CD14-positive monocyte (primary cell): ENCODE results near the gene ELMO1. TPM values are rescaled to one million over a fixed set of nuclear protein-coding genes. Genes with fewer than 3 reads are reported as not detected.
"Not testable (repeated sequence)": the region's sequence is repeated elsewhere in the genome, so short reads cannot be mapped to it uniquely, and the experiment has no call there.

ENCODE experiments used
- DNase-seq, 3 donors: peaks; one replicate each; pipeline ENCODE4 v3.0.0-alpha.2; 2011 to 2022
- H2AFZ ChIP-seq: 2 replicates; pipeline ENCODE4 v1.6.0; 2012; ENCODE audit warnings: mild to moderate bottlenecking, low read depth, low read length, inconsistent platforms; ENCODE audit not compliant: insufficient read depth, poor library complexity, severe bottlenecking
- H3K27ac ChIP-seq, 2 donors: 1 replicate in 1 of 2; 2 replicates in 1 of 2; pipeline ENCODE4 v1.5.1; 2012 to 2013; ENCODE audit warnings: low read length in 2 of 2, control low read depth in 1 of 2, inconsistent platforms in 1 of 2, low read depth in 1 of 2, mild to moderate bottlenecking in 1 of 2
- H3K27me3 ChIP-seq, 2 donors: one replicate each; pipeline versions ENCODE4 v1.6.0 to v1.6.1; 2011 to 2013; ENCODE audit warnings: low read length in 2 of 2; ENCODE audit not compliant: control insufficient read depth in 2 of 2, insufficient read depth in 2 of 2
- H3K36me3 ChIP-seq, 2 donors: replicated peaks in 1 of 2; 1 replicate in 1 of 2; 2 replicates in 1 of 2; pipeline versions ENCODE4 v1.5.1 to v1.6.1; 2012 to 2013; ENCODE audit warnings: low read length in 2 of 2, control low read depth in 1 of 2, inconsistent platforms in 1 of 2, mild to moderate bottlenecking in 1 of 2; ENCODE audit not compliant: insufficient read depth in 2 of 2, control insufficient read depth in 1 of 2
- H3K4me1 ChIP-seq, 2 donors: 1 replicate in 1 of 2; 2 replicates in 1 of 2; pipeline versions ENCODE4 v1.5.1 to v1.6.1; 2012 to 2013; ENCODE audit warnings: low read length in 2 of 2, control low read depth in 1 of 2, inconsistent platforms in 1 of 2, mild to moderate bottlenecking in 1 of 2, moderate library complexity in 1 of 2; ENCODE audit not compliant: insufficient read depth in 2 of 2, control insufficient read depth in 1 of 2
- H3K4me2 ChIP-seq: replicated peaks from 2 replicates; pipeline ENCODE3; 2012; ENCODE audit warnings: low read length, moderate library complexity, mild to moderate bottlenecking; ENCODE audit not compliant: poor library complexity, severe bottlenecking; ENCODE audit errors: extremely low read depth
- H3K4me3 ChIP-seq, 3 experiments: fragments of 200-600 bp in 1 of 3; sonication (generic) in 1 of 3; replicated peaks in 1 of 3; 1 replicate in 2 of 3; 2 replicates in 1 of 3; pipeline ENCODE4 v1.5.1; 2011 to 2013; ENCODE audit warnings: low read length in 3 of 3, mild to moderate bottlenecking in 3 of 3, control low read depth in 2 of 3, low read depth in 2 of 3, inconsistent platforms in 1 of 3, moderate library complexity in 1 of 3
- H3K79me2 ChIP-seq: 2 replicates; pipeline ENCODE4 v1.6.0; 2012; ENCODE audit warnings: mild to moderate bottlenecking, control low read depth, inconsistent platforms, low read length, moderate library complexity; ENCODE audit not compliant: insufficient read depth
- H3K9ac ChIP-seq: 2 replicates; pipeline ENCODE4 v1.6.0; 2017; ENCODE audit warnings: low read length, mild to moderate bottlenecking; ENCODE audit not compliant: insufficient read depth, poor library complexity, severe bottlenecking
- H3K9me3 ChIP-seq, 2 donors: replicated peaks in 1 of 2; 1 replicate in 1 of 2; 2 replicates in 1 of 2; pipeline versions ENCODE4 v1.5.1 to v1.6.1; 2012 to 2013; ENCODE audit warnings: low read length in 2 of 2, control low read depth in 1 of 2; ENCODE audit not compliant: control insufficient read depth in 1 of 2, insufficient read depth in 1 of 2
- H4K20me1 ChIP-seq: 2 replicates; pipeline ENCODE4 v1.6.0; 2012; ENCODE audit warnings: mild to moderate bottlenecking, low read length, control low read depth, moderate library complexity; ENCODE audit not compliant: insufficient read depth
- H3K27ac Mint-ChIP-seq, 7 donors: one replicate each; pipeline ENCODE4 v1.8.0; 2020; ENCODE audit warnings: mild to moderate bottlenecking in 7 of 7, mixed read lengths in 7 of 7, moderate library complexity in 6 of 7, inconsistent platforms in 2 of 7
- H3K27me3 Mint-ChIP-seq, 3 donors: one replicate each; pipeline ENCODE4 v1.8.0; 2021 to 2022; ENCODE audit warnings: low read depth in 3 of 3, mild to moderate bottlenecking in 3 of 3, mixed read lengths in 3 of 3, moderate library complexity in 3 of 3, inconsistent platforms in 1 of 3
- H3K36me3 Mint-ChIP-seq, 2 donors: one replicate each; pipeline ENCODE4 v1.8.0; 2020; ENCODE audit warnings: mixed read lengths in 2 of 2, inconsistent platforms in 1 of 2, mild to moderate bottlenecking in 1 of 2
- H3K4me1 Mint-ChIP-seq: one replicate; pipeline ENCODE4 v1.8.0; 2020; ENCODE audit warnings: mild to moderate bottlenecking, mixed read lengths
- H3K4me3 Mint-ChIP-seq, 2 donors: one replicate each; pipeline ENCODE4 v1.8.0; 2020; ENCODE audit warnings: mild to moderate bottlenecking in 2 of 2, mixed read lengths in 2 of 2, moderate library complexity in 1 of 2
- H3K9me3 Mint-ChIP-seq, 7 donors: one replicate each; pipeline ENCODE4 v1.8.0; 2020 to 2022; ENCODE audit warnings: mixed read lengths in 7 of 7, mild to moderate bottlenecking in 6 of 7, moderate library complexity in 6 of 7, inconsistent platforms in 2 of 7
- CTCF ChIP-seq: fragments of 200-600 bp; IDR thresholded peaks from one replicate; pipeline ENCODE4 v1.8.0; 2022; ENCODE audit warnings: antibody characterized with exemption, mild to moderate bottlenecking
- whole genome bisulfite sequencing: methylation state at CpG from one replicate; pipeline ENCODE4 v1.1.5; 2013; ENCODE audit warnings: missing lambda C conversion rate; ENCODE audit not compliant: insufficient coverage; 5-methylcytosine and 5-hydroxymethylcytosine counted together
- intact Hi-C, 2 donors: fragments of 100-400 bp; cut with micrococcal nuclease; formaldehyde crosslinking; loops; one replicate each; pipeline versions ENCODE4 v1.15.0 to v1.15.1; 2023
- polyA plus RNA-seq, 3 donors: library from polyadenylated mRNA; depleted of rRNA in 1 of 3; unstranded in 2 of 3; stranded (reverse) in 1 of 3; fragments of 300-500 nt in 2 of 3; fragments of >200 nt in 1 of 3; fragmentation: Illumina TruSeq in 2 of 3; gene quantifications; 1 replicate in 2 of 3; 2 replicates in 1 of 3; pipeline ENCODE4 v1.2.3, GENCODE V29; 2012 to 2021

The ELMO1 gene
- polyA plus RNA-seq, 3 donors, result 46.6 to 50.2 (median 46.7) TPM

- TF ChIP-seq CTCF, result no peak
- no peaks in the 10 kb centered on the region for H3K27me3 Mint-ChIP-seq
- Histone ChIP-seq H4K20me1 (peaks cover 26% of the 10 kb centered on the region), H3K79me2 (peaks cover 3% of the 10 kb centered on the region), H2AFZ (no peak overlapping the region), H3K27ac (no peak overlapping the region), H3K36me3 (peaks cover 0 to 8% of the 10 kb centered on the region in 2 donors), H3K9ac (no peak overlapping the region), H3K4me1 (peaks cover 4 to 6% of the 10 kb centered on the region in 2 donors), H3K4me3 (no peak overlapping the region), H3K4me2 (no peak overlapping the region), H3K27me3 (no peaks in the 10 kb centered on the region), H3K9me3 (no peaks in the 10 kb centered on the region)
- no peak for DNase-seq
- H3K27ac Mint-ChIP-seq, result no peak overlapping the region
- intact Hi-C loops, result no loop called here
- peaks cover 0 to 4% (median 0%) of the 10 kb centered on the region in 7 donors for H3K9me3 Mint-ChIP-seq
- H3K4me1 Mint-ChIP-seq, result peaks cover 3% of the 10 kb centered on the region
- H3K4me3 Mint-ChIP-seq, result no peak overlapping the region
- H3K36me3 Mint-ChIP-seq, result peaks cover 19 to 23% of the 10 kb centered on the region in 2 donors
Observed at GRCh38 chr7:36977878-36978277, 470.8 kb downstream of the ELMO1 start.

DNA sequence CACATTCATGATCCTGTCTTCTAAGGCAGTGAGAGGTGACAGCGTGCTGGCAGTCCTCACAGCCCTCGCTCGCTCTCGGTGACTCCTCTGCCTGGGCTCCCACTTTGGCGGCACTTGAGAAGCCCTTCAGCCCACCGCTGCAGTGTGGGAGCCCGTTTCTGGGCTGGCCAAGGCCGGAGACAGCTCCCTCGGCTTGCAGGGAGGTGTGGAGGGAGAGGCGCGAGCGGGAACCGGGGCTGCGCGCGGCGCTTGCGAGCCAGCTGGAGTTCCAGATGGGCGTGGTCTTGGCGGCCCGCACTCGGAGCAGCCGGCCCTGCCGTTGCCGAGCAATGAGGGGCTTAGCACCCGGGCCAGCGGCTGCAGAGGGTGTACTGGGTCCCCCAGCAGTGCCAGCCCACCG, 475.1 kb downstream of the ELMO1 start:
- H3K4me3 Mint-ChIP-seq, DNase-seq, H3K9me3 Mint-ChIP-seq, H3K27me3 Mint-ChIP-seq, H3K27ac ChIP-seq, H3K9ac ChIP-seq, H2AFZ ChIP-seq, H3K27ac Mint-ChIP-seq, H3K79me2 ChIP-seq, H3K4me3 ChIP-seq, intact Hi-C loops, H4K20me1 ChIP-seq, H3K9me3 ChIP-seq, H3K36me3 ChIP-seq, H3K4me2 ChIP-seq, H3K27me3 ChIP-seq: not testable (repeated sequence)
- over 99% methylated on average over 28 of the region's 28 CpGs for WGBS
- peaks cover 41 to 48% of the 10 kb centered on the region in 2 donors for H3K4me1 ChIP-seq
- H3K4me1 Mint-ChIP-seq, result peaks cover 38% of the 10 kb centered on the region
- peaks cover 20 to 29% of the 10 kb centered on the region in 2 donors for H3K36me3 Mint-ChIP-seq
